A673 (cell line): Measurements from ENCODE around the gene ANO3.

Source experiments
- EZH2 ChIP-seq: fragments of 200-600 bp; sonication (generic); IDR thresholded peaks from 2 replicates; pipeline ENCODE4 v1.6.1; 2017; ENCODE audit warnings: borderline replicate concordance, low read depth, mild to moderate bottlenecking, mixed read lengths, antibody characterized with exemption, low read length; ENCODE audit not compliant: poor library complexity, severe bottlenecking
- TF ChIP-seq, protein P1 (sequence below): fragments of 300-800, 200-600 bp; sonication (generic); conservative IDR thresholded peaks from 2 replicates; pipeline ENCODE4 v1.5.1; 2017; ENCODE audit warnings: low read depth, mild to moderate bottlenecking, antibody characterized with exemption, low read length, moderate library complexity, mixed read lengths

DNA sequence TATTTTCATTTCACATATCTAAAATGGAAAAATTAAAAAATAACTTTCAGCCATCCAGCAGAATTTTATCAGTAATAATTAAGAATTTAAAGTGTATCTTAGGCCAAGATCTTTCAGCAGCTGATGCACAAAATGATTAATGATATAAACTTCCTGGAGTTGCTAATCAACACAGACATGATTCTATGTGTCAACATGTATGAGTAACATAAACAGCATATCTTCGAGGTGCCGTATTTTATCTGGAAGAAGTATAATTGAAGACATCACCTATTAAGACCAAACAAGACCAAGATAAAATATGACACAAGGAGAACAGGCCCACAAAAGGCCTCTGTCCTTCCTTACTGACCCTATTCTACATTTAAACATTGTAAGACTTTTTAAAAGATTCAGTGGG lies 344.7 kb downstream of the ANO3 start:
- TF ChIP-seq, protein P1, sequence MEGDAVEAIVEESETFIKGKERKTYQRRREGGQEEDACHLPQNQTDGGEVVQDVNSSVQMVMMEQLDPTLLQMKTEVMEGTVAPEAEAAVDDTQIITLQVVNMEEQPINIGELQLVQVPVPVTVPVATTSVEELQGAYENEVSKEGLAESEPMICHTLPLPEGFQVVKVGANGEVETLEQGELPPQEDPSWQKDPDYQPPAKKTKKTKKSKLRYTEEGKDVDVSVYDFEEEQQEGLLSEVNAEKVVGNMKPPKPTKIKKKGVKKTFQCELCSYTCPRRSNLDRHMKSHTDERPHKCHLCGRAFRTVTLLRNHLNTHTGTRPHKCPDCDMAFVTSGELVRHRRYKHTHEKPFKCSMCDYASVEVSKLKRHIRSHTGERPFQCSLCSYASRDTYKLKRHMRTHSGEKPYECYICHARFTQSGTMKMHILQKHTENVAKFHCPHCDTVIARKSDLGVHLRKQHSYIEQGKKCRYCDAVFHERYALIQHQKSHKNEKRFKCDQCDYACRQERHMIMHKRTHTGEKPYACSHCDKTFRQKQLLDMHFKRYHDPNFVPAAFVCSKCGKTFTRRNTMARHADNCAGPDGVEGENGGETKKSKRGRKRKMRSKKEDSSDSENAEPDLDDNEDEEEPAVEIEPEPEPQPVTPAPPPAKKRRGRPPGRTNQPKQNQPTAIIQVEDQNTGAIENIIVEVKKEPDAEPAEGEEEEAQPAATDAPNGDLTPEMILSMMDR: no peak
- no peak for TF ChIP-seq EZH2
